GM12874 (cell line): Measurements from ENCODE around the gene OR8B3.
A peak's percentile ranks its signal among the peaks of the same experiment; 100 is the strongest.

Source experiments
- CTCF ChIP-seq: IDR thresholded peaks from 2 replicates; pipeline ENCODE4 v1.5.1; 2011; ENCODE audit warnings: low read depth, mild to moderate bottlenecking, control low read depth, low read length, moderate library complexity; ENCODE audit not compliant: insufficient read depth

The OR8B3 gene

GRCh38 chr11:124405581-124405980, 6.8 kb upstream of the OR8B3 start:
- no peak for TF ChIP-seq CTCF

- TF ChIP-seq CTCF: peak; percentile 74
These were observed 3.6 kb upstream of the OR8B3 start for GRCh38 chr11:124402326-124402922.

GRCh38 chr11:124394408-124394807, 4.4 kb downstream of the OR8B3 start:
- TF ChIP-seq CTCF: no peak

GRCh38 chr11:124384399-124384798, 14.4 kb downstream of the OR8B3 start, which contains the start of gene OR8B2:
Gene OR8B2 (minus strand): TSS chr11:124384499. CDS start chr11:124383343, 1,156 bp downstream.
- no peak for TF ChIP-seq CTCF

GRCh38 chr11:124380585-124380984, 18.2 kb downstream of the OR8B3 start:
- no peak for TF ChIP-seq CTCF

GRCh38 chr11:124376280-124376679, 22.5 kb downstream of the OR8B3 start:
- no peak for TF ChIP-seq CTCF

- no peak for TF ChIP-seq CTCF
These were observed 39.3 kb downstream of the OR8B3 start for GRCh38 chr11:124359566-124359965.
